G401 (cell line): Measurements from ENCODE around the gene MEG3. TPM values are rescaled to one million over a fixed set of nuclear protein-coding genes. Genes with fewer than 3 reads are reported as not detected.

Source experiments
- DNase-seq: peaks from one replicate; pipeline ENCODE4 v3.0.0-alpha.2; 2015; ENCODE audit warnings: low spot score
- in situ Hi-C: cut with HindIII; loops from 2 replicates; pipeline ENCODE4 v1.10.0; 2016; ENCODE audit warnings: low sequenced_read_pairs, mixed read lengths
- total RNA-seq: library from RNA; depleted of rRNA; stranded (reverse); fragments of >200 nt; shearing (Covaris generic); gene quantifications from 2 replicates; pipeline ENCODE4 v1.2.3, GENCODE V29; 2014; rRNA removed

MEG3 gene
- total RNA-seq, 1 experiment from 2014 or later = 3.4 TPM

DNA sequence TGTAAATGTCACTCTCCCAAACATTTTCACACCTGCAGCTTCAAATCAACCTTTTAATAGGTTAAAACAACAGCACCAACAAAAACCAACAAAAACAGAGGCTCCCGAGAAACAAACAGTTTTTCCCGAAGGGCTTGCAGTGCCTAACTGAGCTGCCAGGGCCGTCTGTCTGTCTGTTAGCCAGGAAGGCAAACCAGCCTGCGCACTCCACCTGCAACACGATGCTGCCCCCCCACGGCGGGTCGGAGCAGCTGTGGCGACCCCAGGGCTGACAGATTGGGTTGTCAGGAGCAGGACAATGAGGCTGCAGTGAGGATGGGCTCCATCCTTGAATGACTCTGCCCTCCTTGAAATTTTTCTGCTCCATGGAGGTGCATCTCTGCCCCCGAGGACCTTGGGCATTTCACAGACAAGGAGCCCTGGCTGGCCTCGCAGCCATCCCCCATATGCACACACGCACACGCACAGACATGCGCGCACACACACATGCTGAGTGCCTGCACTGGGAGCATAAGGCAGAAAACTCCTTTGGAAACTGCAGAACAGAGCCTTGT is 75.0 kb downstream of the MEG3 start:
- no peak for DNase-seq
- in situ Hi-C loops = no loop called here

DNA sequence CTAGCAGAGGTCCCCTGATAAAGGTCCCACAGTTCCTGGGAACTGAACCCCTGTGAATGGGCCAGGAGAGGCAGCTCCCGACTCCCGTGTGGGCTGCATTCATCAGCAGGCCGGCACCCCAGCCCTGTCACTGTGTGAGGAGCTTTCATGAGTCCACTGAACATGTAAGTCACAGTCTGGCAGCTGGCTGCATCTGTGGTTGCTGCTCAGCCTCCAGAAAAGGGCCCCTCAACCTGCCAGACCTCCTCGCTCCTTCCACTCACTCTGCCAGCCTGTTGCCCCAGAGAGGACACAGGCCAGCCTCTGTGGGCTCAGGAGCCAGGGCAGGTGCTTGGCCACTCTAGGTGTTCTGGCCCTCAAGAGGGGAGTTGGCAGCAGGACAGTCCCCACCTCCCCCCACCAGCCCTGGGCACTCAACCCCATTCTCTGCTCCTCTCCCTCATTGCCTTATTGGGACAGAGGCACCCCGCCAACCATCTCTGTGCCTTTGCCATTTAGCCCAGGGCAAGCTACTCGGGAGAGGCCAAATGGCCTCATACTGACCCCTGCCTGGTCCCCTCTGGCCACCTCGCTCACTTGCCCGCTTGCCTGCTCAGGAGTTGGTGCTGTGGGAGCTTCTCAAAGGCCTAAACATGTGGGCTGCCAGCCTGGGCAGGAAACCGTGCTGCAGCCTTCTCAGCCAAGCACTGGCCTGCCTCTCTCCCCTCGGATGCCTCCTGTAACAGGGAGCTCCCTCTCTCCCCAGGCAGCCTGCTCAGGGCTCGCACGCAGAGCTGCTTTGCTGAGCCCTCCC is 75.7 kb downstream of the MEG3 start:
- DNase-seq = no peak
- in situ Hi-C loops = no loop called here

DNA sequence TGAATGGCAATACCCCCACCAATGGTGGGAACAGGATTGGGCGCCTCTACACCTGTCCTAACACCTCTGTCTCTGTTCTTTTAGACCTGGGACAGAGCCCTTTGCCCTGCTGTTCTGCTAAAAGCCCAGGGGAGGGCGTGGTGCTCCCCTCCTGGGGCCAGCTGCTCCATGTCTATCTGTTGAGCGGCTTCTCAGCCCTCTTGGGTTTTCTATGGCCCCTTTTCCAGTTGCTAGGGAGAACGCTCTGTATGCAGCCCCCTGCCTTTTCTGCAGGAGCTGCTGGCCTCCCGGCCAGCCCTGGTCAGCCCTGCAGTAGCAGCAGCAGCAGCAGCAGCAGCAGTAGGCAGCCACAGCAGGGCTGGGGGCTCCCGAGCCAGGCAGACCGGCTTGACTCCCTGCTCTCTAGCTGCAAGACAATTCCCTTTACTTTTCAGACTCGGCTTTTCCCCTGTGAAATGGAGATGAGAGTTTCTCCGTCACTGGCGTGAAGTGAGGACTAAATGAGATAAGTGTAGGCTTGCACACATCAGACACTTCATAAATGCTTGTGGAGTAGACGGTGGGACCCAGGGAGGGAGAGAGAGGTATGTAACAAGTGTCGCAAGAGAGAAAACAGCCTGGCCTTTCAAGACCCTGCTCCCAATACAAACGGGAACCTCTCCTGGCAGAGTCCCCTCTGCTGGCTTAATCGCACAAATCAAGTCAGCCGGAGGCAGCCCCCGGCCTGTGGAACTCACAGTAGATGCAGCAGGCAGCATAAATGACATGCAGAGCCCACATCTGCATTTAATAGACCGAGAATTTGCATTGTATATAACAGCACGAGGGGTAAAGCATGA is 76.6 kb downstream of the MEG3 start:
- DNase-seq = no peak
- in situ Hi-C loops = no loop called here

DNA sequence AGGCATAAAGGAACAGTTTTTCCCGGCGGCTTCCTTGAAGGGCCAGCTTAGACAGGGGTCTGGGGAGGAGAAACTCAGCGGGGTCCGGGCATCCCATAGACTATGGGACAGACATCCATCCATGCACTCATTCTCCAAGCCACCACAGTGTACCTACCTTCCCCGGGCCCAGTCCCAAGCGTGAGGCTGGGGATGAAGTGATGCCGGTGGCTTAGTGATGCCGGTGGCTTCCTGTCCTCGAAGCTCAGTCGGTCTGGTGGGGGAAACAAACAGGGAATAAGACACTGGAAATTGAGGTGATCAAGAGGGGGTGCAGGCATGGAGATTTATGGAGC is 77.2 kb downstream of the MEG3 start:
- in situ Hi-C loops = no loop called here
- DNase-seq = no peak

DNA sequence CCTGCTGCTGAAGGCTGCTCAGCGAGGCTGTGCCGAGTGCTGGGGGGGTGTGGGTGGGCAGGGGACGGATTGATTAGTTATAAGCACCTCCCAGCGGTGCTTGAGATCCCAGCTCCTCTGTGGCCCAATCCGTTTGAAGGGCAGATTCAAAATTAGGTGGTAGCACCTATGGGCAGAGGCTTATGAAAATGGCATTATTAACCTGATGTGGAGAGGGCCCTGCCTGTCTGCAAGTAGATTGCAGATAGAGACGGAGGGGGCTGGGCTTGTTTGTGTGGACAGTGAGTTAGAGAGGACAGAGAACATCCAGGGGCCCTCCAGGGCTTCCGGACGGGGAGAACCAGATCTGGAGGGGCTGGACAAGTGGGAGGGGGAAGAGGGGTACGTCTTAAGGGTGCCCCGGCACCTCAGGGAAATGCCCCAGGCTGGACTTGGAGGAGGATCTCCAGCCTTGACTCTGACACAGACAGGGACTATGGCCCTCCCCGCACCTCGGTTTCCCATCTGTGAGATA is 77.8 kb downstream of the MEG3 start, which contains the start of gene RTL1:
TSS of gene RTL1 (minus strand) at position 51 of the 514 bp plus-strand sequence. CDS start 18,934 bp downstream, outside the sequence.
- no peak for DNase-seq
- in situ Hi-C loops = no loop called here

DNA sequence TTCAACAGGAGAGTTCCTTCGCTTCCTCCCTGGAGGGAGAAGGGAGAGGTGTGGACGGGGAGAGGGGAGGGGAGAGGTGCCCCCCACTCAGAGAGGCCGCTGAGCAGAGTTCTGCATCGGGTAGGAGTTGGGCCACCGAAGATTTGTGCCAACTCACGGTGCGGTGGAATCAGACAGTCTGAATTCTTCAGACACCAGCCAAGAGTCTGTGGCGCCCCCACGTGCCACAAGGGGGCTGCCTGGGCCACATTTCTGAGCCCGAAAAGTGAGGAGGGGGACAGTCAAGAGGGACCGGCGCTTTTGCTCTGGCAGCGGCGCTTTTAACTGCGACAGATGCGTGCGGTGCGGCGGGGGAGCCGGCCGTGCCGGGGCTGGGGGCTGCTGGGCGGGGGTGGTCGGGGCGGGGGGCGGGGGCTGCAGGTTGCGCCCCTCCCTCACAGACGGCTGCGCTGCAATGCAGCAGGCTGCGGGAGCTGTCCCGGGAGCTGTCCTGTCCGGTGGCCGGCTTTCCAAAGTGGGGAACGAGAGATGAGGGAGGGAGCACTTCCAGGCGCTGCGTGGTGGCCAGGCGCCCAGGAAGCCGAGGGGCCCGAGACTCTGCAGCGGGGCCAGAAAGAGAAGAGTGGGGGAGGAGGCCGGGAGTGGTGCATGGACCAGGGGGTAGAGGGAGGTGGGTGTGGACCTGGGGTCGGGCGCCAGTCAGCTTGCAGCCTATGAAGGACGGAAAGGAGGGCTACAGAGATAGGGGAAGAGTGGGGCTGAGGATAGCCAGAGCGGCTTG is 78.6 kb downstream of the MEG3 start:
- in situ Hi-C loops = no loop called here
- no peak for DNase-seq

DNA sequence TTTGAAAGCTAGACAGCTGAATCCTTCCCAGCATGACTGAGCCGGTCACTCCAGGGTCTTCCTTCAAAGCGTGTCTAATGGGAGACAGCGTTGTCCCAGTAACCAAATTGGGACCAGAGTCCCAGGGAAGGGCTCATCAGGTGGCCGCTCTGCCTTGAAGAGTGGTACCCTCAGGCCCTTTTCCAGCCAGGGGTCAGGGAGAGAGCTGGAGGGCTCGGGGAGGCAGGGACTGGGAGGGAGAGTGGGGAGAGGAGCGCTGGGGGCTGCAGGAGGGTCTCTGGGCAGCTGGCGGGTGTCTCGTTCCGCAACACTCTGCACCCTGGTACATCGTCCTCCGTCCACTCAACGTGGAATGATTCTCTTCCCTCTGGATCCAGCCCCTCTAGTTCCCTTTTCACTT is 79.2 kb downstream of the MEG3 start:
- no peak for DNase-seq
- in situ Hi-C loops = no loop called here

DNA sequence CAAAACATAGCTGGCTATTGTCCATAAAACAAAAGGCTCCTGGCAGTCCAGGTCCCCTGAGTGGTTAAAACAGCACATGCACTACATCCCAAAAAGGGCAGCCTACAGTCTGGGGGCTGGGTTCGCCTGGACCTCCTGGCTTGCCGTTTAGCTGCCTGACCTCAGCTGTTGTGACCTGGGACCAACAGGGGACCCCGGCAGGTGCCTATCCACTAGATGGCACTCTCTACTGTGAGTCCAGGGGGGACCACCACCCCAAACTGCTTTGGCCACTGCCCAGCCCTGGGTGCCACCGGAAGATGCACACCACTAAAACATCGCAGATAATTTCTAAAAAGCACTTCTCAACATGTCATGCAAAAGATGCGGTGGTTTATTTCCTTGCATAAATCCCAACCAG is 80.5 kb downstream of the MEG3 start:
- DNase-seq = no peak
- in situ Hi-C loops = no loop called here

DNA sequence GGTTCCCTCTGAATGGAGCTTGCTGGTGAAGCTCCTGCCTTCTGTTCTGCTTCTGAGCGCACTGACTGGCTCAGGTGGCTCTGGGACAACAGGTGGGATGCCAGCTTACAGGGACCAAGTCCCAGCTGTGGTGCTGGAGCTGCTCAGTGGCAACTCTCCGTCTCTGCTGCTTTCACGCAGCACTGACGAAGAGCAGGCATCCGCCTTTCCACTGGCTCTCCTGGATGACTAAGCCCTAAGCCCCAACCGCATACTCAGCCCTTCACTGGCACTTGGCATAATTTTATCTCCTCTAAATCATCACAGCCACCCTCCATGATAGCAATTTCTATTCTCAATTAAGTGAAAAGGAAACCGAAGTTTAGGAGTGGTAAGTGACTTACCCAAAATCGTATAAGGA is 81.3 kb downstream of the MEG3 start:
- DNase-seq = no peak

DNA sequence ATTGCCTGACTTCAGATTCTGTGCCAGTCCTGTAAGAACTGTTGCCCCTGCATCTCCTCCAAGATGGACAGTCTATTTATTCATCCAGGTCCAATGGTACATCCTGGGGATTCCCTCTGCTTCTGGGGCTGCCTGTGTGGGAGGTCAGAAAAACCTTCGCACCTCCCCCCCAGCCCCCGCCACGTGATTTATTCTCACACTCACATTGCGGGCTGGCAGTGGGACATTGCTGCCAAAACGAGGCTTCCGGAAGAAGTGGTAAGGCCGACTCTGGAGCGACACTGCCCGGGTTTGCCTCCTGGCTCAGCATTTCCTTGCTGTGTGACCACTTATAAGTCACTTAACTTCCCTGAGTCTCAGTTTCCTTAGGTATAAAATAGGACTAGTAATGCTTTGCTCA is 83.5 kb downstream of the MEG3 start:
- in situ Hi-C loops = no loop called here
- DNase-seq = no peak

More for the DNA sequence above, 81.3 kb downstream of the MEG3 start:
- in situ Hi-C loops = no loop called here

Other genes with a start within 250 kb of the MEG3 start
- gene BEGAIN, start 238.7 kb upstream of the MEG3 start, total RNA-seq = 0.31 and 1.3 TPM in 2 replicates
- 4.4 and 6.1 TPM in 2 replicates for gene DLK1, start 99.2 kb upstream of the MEG3 start, total RNA-seq
- not detected in 2 replicates for gene RTL1, start 77.6 kb downstream of the MEG3 start, total RNA-seq